HCT116 (cell line): ENCODE results near the gene MEGF10.

Source experiments
- CEBPB ChIP-seq: IDR thresholded peaks from 2 replicates; pipeline ENCODE4 v1.6.1; 2012; ENCODE audit warnings: low read depth
- CTCF ChIP-seq, 3 experiments: fragments of 200-600 bp in 1 of 3; sonication (generic) in 1 of 3; IDR thresholded peaks in 2 of 3; conservative IDR thresholded peaks in 1 of 3; 2 replicates each; pipeline ENCODE4 v1.5.1; 2012 to 2017; ENCODE audit warnings: low read depth in 2 of 3, low read length in 2 of 3, antibody characterized with exemption in 1 of 3, borderline replicate concordance in 1 of 3, control low read depth in 1 of 3, mild to moderate bottlenecking in 1 of 3, mixed read lengths in 1 of 3, mixed run types in 1 of 3, moderate library complexity in 1 of 3; ENCODE audit not compliant: insufficient read depth in 1 of 3
- ELF1 ChIP-seq: IDR thresholded peaks from 2 replicates; pipeline ENCODE4 v1.6.1; 2012; ENCODE audit warnings: low read depth, borderline replicate concordance
- EZH2 ChIP-seq: fragments of 200-600 bp; sonication (generic); IDR thresholded peaks from 2 replicates; pipeline ENCODE4 v1.6.1; 2017; ENCODE audit warnings: antibody characterized with exemption, mixed run types
- EZH2phosphoT487 ChIP-seq: fragments of 200-600 bp; IDR thresholded peaks from 2 replicates; pipeline ENCODE4 v1.6.1; 2018; ENCODE audit warnings: antibody characterized with exemption, borderline replicate concordance
- FOSL1 ChIP-seq: IDR thresholded peaks from 2 replicates; pipeline ENCODE4 v1.6.1; 2012; ENCODE audit warnings: low read depth
- MAX ChIP-seq: IDR thresholded peaks from 2 replicates; pipeline ENCODE4 v1.6.1; 2012
- POLR2A ChIP-seq: IDR thresholded peaks from 2 replicates; pipeline ENCODE4 v1.7.0; 2011; ENCODE audit warnings: borderline replicate concordance; ENCODE audit not compliant: insufficient read depth, insufficient read length; ENCODE audit errors: extremely low read depth
- POLR2AphosphoS5 ChIP-seq: IDR thresholded peaks from 2 replicates; pipeline ENCODE4 v1.6.1; 2011; ENCODE audit warnings: mild to moderate bottlenecking, low read depth, low read length, moderate library complexity
- RAD21 ChIP-seq: IDR thresholded peaks from 2 replicates; pipeline ENCODE4 v1.6.1; 2012; ENCODE audit warnings: low read depth, mild to moderate bottlenecking
- REST ChIP-seq: IDR thresholded peaks from 2 replicates; pipeline ENCODE4 v1.6.1; 2012; ENCODE audit warnings: low read depth
- SIN3A ChIP-seq: IDR thresholded peaks from 2 replicates; pipeline ENCODE4 v1.6.1; 2012; ENCODE audit warnings: low read depth
- SP1 ChIP-seq: IDR thresholded peaks from 2 replicates; pipeline ENCODE4 v1.6.1; 2012; ENCODE audit warnings: low read depth
- ZFX ChIP-seq: fragments of 450-650 bp; IDR thresholded peaks from 2 replicates; pipeline ENCODE4 v1.6.1; 2017

- TF ChIP-seq EZH2phosphoT487 = no peak
- no peak for TF ChIP-seq CTCF (IDR thresholded peaks at IDR 0.05 in 2 of 3, conservative IDR thresholded peaks at IDR 0.05 in 1 of 3; ENCODE audit: borderline replicate concordance in 1 of 3, insufficient read depth in 1 of 3, low read depth in 2 of 3, low read length in 2 of 3)
- TF ChIP-seq REST = no peak
- TF ChIP-seq FOSL1 = peak; percentile 62; the same call in 1 of the 2 replicates
- no peak for TF ChIP-seq MAX
- no peak for TF ChIP-seq ZFX
- TF ChIP-seq POLR2AphosphoS5 = no peak
- no peak for TF ChIP-seq EZH2
- TF ChIP-seq RAD21 = no peak
- TF ChIP-seq POLR2A = no peak
- no peak for TF ChIP-seq ELF1
- no peak for TF ChIP-seq SIN3A
- TF ChIP-seq SP1 = no peak
- TF ChIP-seq CEBPB = no peak
Measured at GRCh38 chr5:127296321-127296720, 5.7 kb downstream of the MEGF10 start.
